Endothelial cell of umbilical vein (primary cell): Measurements from ENCODE around the gene SIX4.

ENCODE experiments used
- EZH2 ChIP-seq: IDR thresholded peaks from 2 replicates; pipeline ENCODE4 v1.6.1; 2012; ENCODE audit warnings: borderline replicate concordance, low read depth, mild to moderate bottlenecking, moderate library complexity, low read length, inconsistent platforms; ENCODE audit not compliant: severe bottlenecking
- GATA2 ChIP-seq: IDR thresholded peaks from 2 replicates; pipeline ENCODE4 v1.7.0; 2011; ENCODE audit warnings: low read depth, mild to moderate bottlenecking, moderate library complexity, mixed read lengths, low read length; ENCODE audit not compliant: insufficient read length, insufficient read depth
- JUN ChIP-seq: IDR thresholded peaks from 2 replicates; pipeline ENCODE4 v1.6.1; 2011; ENCODE audit warnings: borderline replicate concordance, low read depth; ENCODE audit not compliant: insufficient read length, insufficient read depth
- MAX ChIP-seq: IDR thresholded peaks from 2 replicates; pipeline ENCODE4 v1.6.1; 2011; ENCODE audit not compliant: insufficient read depth, insufficient read length
- POLR2A ChIP-seq: IDR thresholded peaks from 2 replicates; pipeline ENCODE4 v1.6.1; 2012; ENCODE audit warnings: low read depth, mild to moderate bottlenecking, control low read depth, low read length
- POLR2AphosphoS5 ChIP-seq: IDR thresholded peaks from 2 replicates; pipeline ENCODE4 v1.6.1; 2012; ENCODE audit warnings: low read depth, mild to moderate bottlenecking, control low read depth, low read length, moderate library complexity; ENCODE audit not compliant: insufficient read depth
- TF ChIP-seq, protein P1 (sequence below), 2 donors: IDR thresholded peaks; 1 replicate in 1 of 2; 2 replicates in 1 of 2; pipeline ENCODE4 v1.5.1; 2011; ENCODE audit warnings: low read length in 2 of 2, mild to moderate bottlenecking in 2 of 2, moderate library complexity in 2 of 2, control low read depth in 1 of 2, inconsistent platforms in 1 of 2, low read depth in 1 of 2; ENCODE audit not compliant: insufficient read depth in 1 of 2; ENCODE audit errors: extremely low read depth in 1 of 2

DNA sequence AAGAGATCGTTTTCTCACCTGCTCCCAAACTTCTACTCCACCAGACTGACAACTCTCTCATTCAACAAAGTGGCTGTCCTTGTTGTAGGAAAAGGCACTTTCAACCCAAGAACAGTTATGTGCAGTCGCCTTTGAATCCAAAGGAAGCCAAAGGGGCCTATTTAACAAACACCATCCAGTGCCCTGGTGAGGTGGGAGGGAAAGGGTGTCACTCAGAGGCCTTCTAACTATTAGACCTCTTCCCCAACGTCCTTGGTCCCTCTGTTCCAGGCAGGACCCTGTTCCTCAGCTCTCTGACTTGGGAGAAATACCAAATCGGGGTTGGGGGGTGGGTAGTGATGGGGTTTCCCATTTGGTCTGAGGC is 3.2 kb downstream of the SIX4 start:
- TF ChIP-seq, protein P1, sequence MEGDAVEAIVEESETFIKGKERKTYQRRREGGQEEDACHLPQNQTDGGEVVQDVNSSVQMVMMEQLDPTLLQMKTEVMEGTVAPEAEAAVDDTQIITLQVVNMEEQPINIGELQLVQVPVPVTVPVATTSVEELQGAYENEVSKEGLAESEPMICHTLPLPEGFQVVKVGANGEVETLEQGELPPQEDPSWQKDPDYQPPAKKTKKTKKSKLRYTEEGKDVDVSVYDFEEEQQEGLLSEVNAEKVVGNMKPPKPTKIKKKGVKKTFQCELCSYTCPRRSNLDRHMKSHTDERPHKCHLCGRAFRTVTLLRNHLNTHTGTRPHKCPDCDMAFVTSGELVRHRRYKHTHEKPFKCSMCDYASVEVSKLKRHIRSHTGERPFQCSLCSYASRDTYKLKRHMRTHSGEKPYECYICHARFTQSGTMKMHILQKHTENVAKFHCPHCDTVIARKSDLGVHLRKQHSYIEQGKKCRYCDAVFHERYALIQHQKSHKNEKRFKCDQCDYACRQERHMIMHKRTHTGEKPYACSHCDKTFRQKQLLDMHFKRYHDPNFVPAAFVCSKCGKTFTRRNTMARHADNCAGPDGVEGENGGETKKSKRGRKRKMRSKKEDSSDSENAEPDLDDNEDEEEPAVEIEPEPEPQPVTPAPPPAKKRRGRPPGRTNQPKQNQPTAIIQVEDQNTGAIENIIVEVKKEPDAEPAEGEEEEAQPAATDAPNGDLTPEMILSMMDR (IDR thresholded peaks at IDR 0.05; ENCODE audit: extremely low read depth in 1 of 2, insufficient read depth in 1 of 2, low read depth in 1 of 2, low read length in 2 of 2), result no peak
- TF ChIP-seq POLR2AphosphoS5 (no peak), MAX (no peak), POLR2A (no peak), EZH2 (no peak), JUN (no peak), GATA2 (no peak)
